Testis (tissue), 3 donors: Measurements from ENCODE around the gene POFUT1. TPM values are rescaled to one million over a fixed set of nuclear protein-coding genes. Genes with fewer than 3 reads are reported as not detected.
A peak's percentile ranks its signal among the peaks of the same experiment; 100 is the strongest.

Experiments
- DNase-seq: peaks from one replicate; pipeline ENCODE4 v3.0.0-alpha.2; 2019
- H3K27ac ChIP-seq, 2 donors: fragments of 200-600 bp; sonication (generic); one replicate each; pipeline ENCODE4 v1.5.1; 2019
- H3K27me3 ChIP-seq: fragments of 200-600 bp; sonication (generic); one replicate; pipeline ENCODE4 v1.5.1; 2019
- H3K36me3 ChIP-seq: fragments of 200-600 bp; sonication (generic); one replicate; pipeline ENCODE4 v1.5.1; 2017; ENCODE audit warnings: low read depth; ENCODE audit errors: missing control alignments
- H3K4me1 ChIP-seq: fragments of 200-600 bp; sonication (generic); one replicate; pipeline ENCODE4 v1.5.1; 2019
- H3K4me3 ChIP-seq, 2 donors: fragments of 200-600 bp; sonication (generic); one replicate each; pipeline ENCODE4 v1.5.1; 2017 to 2019
- H3K9me3 ChIP-seq: fragments of 200-600 bp; sonication (generic); one replicate; pipeline ENCODE4 v1.5.1; 2017
- POLR2A ChIP-seq: fragments of 450-650 bp; IDR thresholded peaks from one replicate; pipeline ENCODE4 v1.6.1; 2017; ENCODE audit warnings: antibody characterized with exemption, mild to moderate bottlenecking, moderate library complexity
- WGBS, 2 donors: methylation state at CpG; one replicate each; pipeline ENCODE4 v1.1.5; 2018; 5-methylcytosine and 5-hydroxymethylcytosine counted together
- intact Hi-C: fragments of 100-400 bp; cut with DNase I; formaldehyde crosslinking; loops from one replicate; pipeline ENCODE4 v1.15.1; 2023; ENCODE audit warnings: low total_unique reads
- polyA plus RNA-seq: library from polyadenylated mRNA; stranded (reverse); fragments of 350-450 nt; fragmentation: Illumina TruSeq; extraction: RNeasy Lipid Tissue Mini Kit (QIAGEN cat#74804); gene quantifications from one replicate; pipeline ENCODE4 v1.2.3, GENCODE V29; 2014; ENCODE audit warnings: low read depth, low replicate concordance; ENCODE audit not compliant: insufficient read depth
- total RNA-seq, 2 donors: library from RNA; depleted of rRNA; stranded (reverse); fragments of >200 nt; gene quantifications; one replicate each; pipeline ENCODE4 v1.2.3, GENCODE V29; 2016
- TF ChIP-seq, protein P1 (sequence below), 3 experiments: fragments of 450-650 bp in 2 of 3; fragments of 200-600 bp in 1 of 3; sonication (generic) in 1 of 3; IDR thresholded peaks; one replicate each; pipeline ENCODE4 v1.5.1; 2016 to 2019; ENCODE audit warnings: antibody characterized with exemption in 3 of 3, mild to moderate bottlenecking in 2 of 3, moderate library complexity in 1 of 3

Gene POFUT1
- total and polyA plus RNA-seq, 3 donors from 2014 or later, result 31.0 to 54.2 (median 46.6) TPM

DNA sequence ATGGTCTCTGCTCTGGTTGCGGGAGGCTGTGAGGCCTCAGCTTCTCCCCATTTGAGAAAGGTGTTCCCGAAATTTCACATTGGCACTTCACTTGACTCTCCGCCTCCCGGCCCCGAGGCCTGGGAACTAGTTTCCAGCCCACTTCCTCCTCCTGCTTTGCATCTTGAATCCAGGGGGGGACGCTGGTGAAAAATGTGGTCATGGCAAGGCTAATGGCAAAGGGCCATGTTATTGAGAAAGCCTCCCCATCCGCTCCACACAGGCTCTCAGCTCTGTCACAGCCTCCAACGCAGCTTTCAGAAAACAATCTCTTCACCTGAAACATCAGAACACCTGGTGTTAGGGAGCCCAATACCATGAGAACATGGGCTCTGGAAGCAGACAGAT lies 5.7 kb upstream of the POFUT1 start:
- Histone ChIP-seq H3K27me3 (no peaks in the 10 kb centered on the region), H3K9me3 (no peaks in the 10 kb centered on the region), H3K4me1 (peaks cover 40% of the 10 kb centered on the region), H3K36me3 (no peaks in the 10 kb centered on the region), H3K4me3 (no peak overlapping the region), H3K27ac (no peak overlapping the region)
- no peak for TF ChIP-seq POLR2A
- TF ChIP-seq, protein P1, sequence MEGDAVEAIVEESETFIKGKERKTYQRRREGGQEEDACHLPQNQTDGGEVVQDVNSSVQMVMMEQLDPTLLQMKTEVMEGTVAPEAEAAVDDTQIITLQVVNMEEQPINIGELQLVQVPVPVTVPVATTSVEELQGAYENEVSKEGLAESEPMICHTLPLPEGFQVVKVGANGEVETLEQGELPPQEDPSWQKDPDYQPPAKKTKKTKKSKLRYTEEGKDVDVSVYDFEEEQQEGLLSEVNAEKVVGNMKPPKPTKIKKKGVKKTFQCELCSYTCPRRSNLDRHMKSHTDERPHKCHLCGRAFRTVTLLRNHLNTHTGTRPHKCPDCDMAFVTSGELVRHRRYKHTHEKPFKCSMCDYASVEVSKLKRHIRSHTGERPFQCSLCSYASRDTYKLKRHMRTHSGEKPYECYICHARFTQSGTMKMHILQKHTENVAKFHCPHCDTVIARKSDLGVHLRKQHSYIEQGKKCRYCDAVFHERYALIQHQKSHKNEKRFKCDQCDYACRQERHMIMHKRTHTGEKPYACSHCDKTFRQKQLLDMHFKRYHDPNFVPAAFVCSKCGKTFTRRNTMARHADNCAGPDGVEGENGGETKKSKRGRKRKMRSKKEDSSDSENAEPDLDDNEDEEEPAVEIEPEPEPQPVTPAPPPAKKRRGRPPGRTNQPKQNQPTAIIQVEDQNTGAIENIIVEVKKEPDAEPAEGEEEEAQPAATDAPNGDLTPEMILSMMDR (IDR thresholded peaks at IDR 0.05), result no peak
- intact Hi-C loops, result no loop called here
- DNase-seq, result no peak
- WGBS, 2 donors, result 70 to 83% methylated on average over 5 to 8 of the region's 8 CpGs

DNA sequence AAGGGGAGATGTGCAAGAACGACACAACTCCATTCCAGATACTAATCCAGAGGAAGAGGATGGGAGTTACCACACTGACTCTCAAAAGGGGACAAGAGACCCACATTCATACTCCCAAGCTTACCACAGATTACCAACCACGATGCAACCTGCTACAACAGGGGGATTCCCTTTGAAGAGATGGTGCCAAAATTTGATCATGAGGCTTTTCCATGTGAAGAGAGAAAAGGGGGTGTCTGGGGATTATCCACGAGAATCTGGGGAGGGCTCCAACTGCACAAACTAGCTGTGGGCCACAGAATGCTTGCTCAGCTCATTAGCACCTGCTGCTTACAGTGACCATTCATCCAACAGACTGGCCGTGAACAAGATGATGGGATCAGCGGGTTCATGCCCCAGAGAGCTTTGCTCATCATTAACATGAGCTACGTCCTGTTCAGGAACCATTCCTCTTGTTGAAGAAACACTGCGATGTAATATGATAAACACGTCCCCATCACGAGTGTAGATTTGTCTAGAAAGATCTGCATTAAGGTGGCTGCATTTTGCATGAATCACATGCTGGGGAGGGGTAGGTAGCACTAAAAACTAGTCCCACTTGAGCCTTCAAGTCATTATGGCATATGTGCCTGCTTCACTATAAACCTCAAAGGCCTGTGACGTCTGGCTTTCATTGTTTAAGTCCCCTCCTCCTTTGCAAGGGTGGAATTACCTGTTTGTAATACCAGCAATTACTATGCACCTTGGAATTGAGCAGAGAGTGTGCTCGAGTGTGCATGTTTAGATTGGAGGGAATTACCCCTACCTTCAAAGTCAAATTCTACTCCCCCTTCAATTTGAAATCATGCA lies 4.1 kb upstream of the POFUT1 start:
- Histone ChIP-seq H3K27me3 (no peaks in the 10 kb centered on the region), H3K9me3 (no peaks in the 10 kb centered on the region), H3K36me3 (no peaks in the 10 kb centered on the region), H3K4me3 (no peak overlapping the region), H3K27ac (peak overlapping the region; percentile 91), H3K4me1 (peaks cover 41% of the 10 kb centered on the region)
- 58 to 71% methylated on average over 11 of the region's 11 CpGs for WGBS, 2 donors
- intact Hi-C loops, result no loop called here
- no peak for DNase-seq
- TF ChIP-seq POLR2A, result no peak
- TF ChIP-seq, protein P1 (IDR thresholded peaks at IDR 0.05), result no peak

DNA sequence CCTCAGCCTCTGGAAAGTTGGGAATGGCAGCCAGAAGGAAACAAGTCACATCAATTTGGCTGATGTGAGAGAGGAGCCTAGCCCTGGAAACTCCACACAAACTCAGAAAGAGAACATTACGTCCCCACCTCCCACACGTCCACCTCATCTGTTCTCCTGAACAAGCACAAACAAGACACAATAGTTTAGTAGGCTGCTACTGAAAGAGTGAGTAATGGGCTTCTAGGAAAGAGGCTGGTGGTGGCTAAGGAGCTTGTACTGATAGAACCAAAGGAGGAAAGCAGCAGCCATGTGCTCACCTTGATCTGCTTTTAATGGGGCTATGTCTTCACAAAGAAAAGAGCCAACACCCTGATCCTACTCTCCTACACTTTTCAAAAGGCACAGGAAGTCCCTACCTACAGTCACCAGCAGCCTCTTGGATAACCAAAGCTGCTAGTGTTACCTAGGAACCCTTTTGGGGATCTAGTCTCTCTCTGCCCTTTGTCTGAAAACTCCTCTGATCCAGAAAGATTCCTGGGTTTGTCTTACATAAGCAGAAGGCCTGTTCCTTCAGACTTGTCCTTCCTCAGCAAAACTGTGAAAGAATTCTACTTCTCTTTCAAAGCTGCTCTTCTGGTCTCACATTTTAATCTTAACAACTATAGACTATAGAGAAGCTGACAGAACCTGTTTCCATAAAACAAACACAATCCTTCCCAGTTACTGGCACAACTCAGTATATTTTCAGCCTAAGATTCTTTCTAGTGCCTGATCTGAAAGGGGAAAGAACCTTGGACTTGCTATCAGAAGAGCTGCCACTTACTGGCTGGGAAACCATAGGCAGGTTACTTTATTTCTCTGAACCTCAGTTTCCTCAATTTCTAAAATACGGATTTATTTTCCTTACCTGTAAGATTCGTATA lies 3.2 kb upstream of the POFUT1 start:
- H3K9me3 ChIP-seq, result no peaks in the 10 kb centered on the region
- 45 to 49% methylated on average over 4 of the region's 4 CpGs for WGBS, 2 donors
- no peak overlapping the region for H3K4me3 ChIP-seq
- peak overlapping the region; percentile 91 for H3K27ac ChIP-seq
- peaks cover 50% of the 10 kb centered on the region for H3K4me1 ChIP-seq
- no peak for TF ChIP-seq POLR2A
- TF ChIP-seq, protein P1 (IDR thresholded peaks at IDR 0.05), result no peak
- intact Hi-C loops, result loop anchor here (5.0 kb wide), 1 partner anchor 97 kb away; the partner anchor contains the start of gene TM9SF4
- no peaks in the 10 kb centered on the region for H3K36me3 ChIP-seq
- peak; percentile 71 for DNase-seq
- no peaks in the 10 kb centered on the region for H3K27me3 ChIP-seq

DNA sequence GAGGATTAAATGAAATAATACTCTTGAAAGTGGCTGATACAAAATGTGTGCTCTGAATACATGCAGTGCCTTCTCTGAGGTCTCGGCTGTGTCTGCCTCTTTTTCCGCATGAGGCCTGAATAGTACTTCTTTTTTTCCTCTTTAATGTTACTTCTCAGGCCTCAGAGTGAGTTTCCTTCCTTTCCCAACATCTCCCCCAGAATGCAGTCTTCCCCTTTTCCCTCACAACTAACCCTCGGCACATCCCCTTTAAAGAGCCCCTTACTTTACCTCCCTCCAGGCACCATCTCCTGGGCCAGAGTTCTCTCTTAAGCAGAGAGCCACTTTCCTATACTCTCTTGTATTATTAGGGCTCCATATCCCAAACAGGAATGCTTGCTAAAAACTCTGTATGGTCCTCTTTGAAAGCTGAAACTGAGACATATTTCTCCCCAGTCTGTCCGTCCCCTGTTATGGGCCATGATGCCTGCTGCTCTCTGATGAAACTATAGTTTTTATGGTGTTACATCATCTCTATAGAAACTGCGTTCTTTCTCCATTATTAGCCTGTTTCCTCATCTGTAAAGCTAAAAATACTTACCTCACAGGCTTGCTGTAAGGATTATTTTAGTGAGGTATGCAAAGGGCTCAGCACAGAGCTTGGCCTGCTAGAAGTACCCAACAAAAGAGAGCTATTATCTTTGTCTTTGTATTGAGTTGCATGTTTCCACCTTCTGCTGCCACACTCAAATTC lies 2.4 kb upstream of the POFUT1 start:
- DNase-seq, result no peak
- Histone ChIP-seq H3K27me3 (no peaks in the 10 kb centered on the region), H3K9me3 (no peaks in the 10 kb centered on the region), H3K36me3 (no peaks in the 10 kb centered on the region), H3K4me1 (peaks cover 54% of the 10 kb centered on the region), H3K27ac (peak overlapping the region; percentile 91), H3K4me3 (no peak overlapping the region)
- intact Hi-C loops, result loop anchor here (5.0 kb wide), 1 partner anchor 98 kb away; the partner anchor contains the start of gene TM9SF4
- WGBS, 2 donors, result 52 to 78% methylated on average over 5 of the region's 5 CpGs
- no peak for TF ChIP-seq POLR2A
- TF ChIP-seq, protein P1 (IDR thresholded peaks at IDR 0.05), result no peak
